ENCODE data around the gene PXN. TPM values are rescaled to one million over a fixed set of nuclear protein-coding genes. Genes with fewer than 3 reads are reported as not detected.

PXN gene
- total and polyA plus RNA-seq, 4 donors: 6.0 to 13.1 (median 12.3) TPM

DNA sequence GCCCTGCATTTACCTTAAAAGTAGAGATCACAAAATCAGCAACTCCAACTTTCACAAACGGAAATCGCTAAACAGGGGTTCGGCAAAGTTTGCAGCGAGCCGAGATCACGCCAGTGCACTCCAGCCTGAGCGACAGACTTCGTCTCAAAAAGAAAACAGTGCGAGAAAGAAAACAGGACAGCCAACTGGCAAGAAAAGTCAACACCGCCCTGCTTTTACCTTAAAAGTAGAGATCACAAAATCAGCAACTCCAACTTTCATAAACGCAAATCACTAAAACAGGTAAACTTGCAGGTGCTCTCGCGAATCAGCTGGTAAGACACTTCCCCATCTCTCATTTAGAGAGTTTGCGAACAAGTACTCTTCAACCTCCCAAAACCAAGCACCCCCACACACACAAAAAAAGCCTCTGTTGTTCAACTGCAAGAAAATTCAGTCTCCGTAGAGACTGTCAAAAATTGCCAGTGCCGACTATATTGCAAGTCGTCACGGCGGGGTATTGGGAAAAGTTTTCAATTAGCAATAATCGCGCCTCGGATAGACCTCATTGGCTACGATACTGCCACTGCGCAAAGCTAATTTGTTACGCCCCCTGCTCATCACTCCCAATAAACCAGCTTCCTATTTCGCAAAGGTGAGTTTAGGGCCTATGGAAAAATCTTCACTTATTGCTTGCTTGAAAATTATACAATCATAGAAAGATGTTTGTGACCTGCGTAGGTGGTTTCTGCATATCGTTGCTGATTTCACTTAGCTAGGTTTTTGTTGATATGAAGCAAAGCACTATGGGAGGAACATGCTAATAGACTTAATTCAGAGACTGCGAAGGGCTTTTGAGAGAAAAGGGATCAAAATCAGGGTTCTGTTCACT lies 27.4 kb upstream of the PXN start, which contains the start of gene RNU4-1:
RNU4-1 (minus strand) TSS at position 577 of the 871 bp plus-strand sequence.
- Histone ChIP-seq H3K27me3 (ENCODE audit: control insufficient read depth in 4 of 4, insufficient read depth in 4 of 4, low read length in 3 of 4) (no peaks in the 10 kb centered on the region), H3K9ac (ENCODE audit: low read depth in 1 of 2, low read length in 2 of 2) (peak within 1 kb of the TSS; percentile 77 to 99), H3K36me3 (ENCODE audit: control insufficient read depth in 4 of 4, insufficient read depth in 3 of 4, low read depth in 1 of 4, low read length in 3 of 4) (no peaks in the 10 kb centered on the region), H3K27ac (ENCODE audit: low read depth in 1 of 2, low read length in 2 of 2) (peak within 1 kb of the TSS; percentile 96 to 99), H3K9me3 (ENCODE audit: control insufficient read depth in 4 of 4, low read length in 3 of 4) (no peaks in the 10 kb centered on the region), H3K4me3 (ENCODE audit: low read depth in 1 of 3, low read length in 3 of 3) (peak within 1 kb of the TSS; percentile 38 to 70 (median 44)), H3K4me1 (ENCODE audit: control insufficient read depth in 4 of 4, insufficient read depth in 4 of 4, low read length in 3 of 4) (peaks cover 0 to 13% (median 5%) of the 10 kb centered on the region in 4 donors)
- peak; percentile 72 for DNase-seq (ENCODE audit: low spot score)
- WGBS: under 1% methylated on average over 29 of the region's 29 CpGs
- peak in 1 of 2 donors; percentile 71 for TF ChIP-seq JUND (IDR thresholded peaks at IDR 0.05)
- no peak for TF ChIP-seq FOXA1 (IDR thresholded peaks at IDR 0.05)
- peak; percentile 10 for TF ChIP-seq MAX (IDR thresholded peaks at IDR 0.05)
- TF ChIP-seq HNF4G (IDR thresholded peaks at IDR 0.05): no peak
- TF ChIP-seq HNF4A (conservative IDR thresholded peaks at IDR 0.05): peak in 1 of 2 donors; percentile 42
- peak; percentile 40 for TF ChIP-seq YY1 (IDR thresholded peaks at IDR 0.05)
- TF ChIP-seq RXRA (IDR thresholded peaks at IDR 0.05): peak; percentile 37 to 71
- peak; percentile 7 to 19 for TF ChIP-seq RAD21 (IDR thresholded peaks at IDR 0.05)
- TF ChIP-seq, protein P1, sequence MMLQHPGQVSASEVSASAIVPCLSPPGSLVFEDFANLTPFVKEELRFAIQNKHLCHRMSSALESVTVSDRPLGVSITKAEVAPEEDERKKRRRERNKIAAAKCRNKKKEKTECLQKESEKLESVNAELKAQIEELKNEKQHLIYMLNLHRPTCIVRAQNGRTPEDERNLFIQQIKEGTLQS (IDR thresholded peaks at IDR 0.05): peak; percentile 72
- peak; percentile 86 for TF ChIP-seq SP1 (IDR thresholded peaks at IDR 0.05)
- TF ChIP-seq GABPA (IDR thresholded peaks at IDR 0.05 in 1 of 2, conservative IDR thresholded peaks at IDR 0.05 in 1 of 2): no peak
- TF ChIP-seq, protein P2, sequence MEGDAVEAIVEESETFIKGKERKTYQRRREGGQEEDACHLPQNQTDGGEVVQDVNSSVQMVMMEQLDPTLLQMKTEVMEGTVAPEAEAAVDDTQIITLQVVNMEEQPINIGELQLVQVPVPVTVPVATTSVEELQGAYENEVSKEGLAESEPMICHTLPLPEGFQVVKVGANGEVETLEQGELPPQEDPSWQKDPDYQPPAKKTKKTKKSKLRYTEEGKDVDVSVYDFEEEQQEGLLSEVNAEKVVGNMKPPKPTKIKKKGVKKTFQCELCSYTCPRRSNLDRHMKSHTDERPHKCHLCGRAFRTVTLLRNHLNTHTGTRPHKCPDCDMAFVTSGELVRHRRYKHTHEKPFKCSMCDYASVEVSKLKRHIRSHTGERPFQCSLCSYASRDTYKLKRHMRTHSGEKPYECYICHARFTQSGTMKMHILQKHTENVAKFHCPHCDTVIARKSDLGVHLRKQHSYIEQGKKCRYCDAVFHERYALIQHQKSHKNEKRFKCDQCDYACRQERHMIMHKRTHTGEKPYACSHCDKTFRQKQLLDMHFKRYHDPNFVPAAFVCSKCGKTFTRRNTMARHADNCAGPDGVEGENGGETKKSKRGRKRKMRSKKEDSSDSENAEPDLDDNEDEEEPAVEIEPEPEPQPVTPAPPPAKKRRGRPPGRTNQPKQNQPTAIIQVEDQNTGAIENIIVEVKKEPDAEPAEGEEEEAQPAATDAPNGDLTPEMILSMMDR (IDR thresholded peaks at IDR 0.05; ENCODE audit: low read depth, low read length, missing input control): no peak
- peak; percentile 61 for TF ChIP-seq TAF1 (conservative IDR thresholded peaks at IDR 0.05)
- TF ChIP-seq FOXA2 (IDR thresholded peaks at IDR 0.05): no peak
- TF ChIP-seq, protein P3, sequence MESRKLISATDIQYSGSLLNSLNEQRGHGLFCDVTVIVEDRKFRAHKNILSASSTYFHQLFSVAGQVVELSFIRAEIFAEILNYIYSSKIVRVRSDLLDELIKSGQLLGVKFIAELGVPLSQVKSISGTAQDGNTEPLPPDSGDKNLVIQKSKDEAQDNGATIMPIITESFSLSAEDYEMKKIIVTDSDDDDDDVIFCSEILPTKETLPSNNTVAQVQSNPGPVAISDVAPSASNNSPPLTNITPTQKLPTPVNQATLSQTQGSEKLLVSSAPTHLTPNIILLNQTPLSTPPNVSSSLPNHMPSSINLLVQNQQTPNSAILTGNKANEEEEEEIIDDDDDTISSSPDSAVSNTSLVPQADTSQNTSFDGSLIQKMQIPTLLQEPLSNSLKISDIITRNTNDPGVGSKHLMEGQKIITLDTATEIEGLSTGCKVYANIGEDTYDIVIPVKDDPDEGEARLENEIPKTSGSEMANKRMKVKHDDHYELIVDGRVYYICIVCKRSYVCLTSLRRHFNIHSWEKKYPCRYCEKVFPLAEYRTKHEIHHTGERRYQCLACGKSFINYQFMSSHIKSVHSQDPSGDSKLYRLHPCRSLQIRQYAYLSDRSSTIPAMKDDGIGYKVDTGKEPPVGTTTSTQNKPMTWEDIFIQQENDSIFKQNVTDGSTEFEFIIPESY (IDR thresholded peaks at IDR 0.05): peak; percentile 61
- TF ChIP-seq NR2F2 (IDR thresholded peaks at IDR 0.05): peak; percentile 47
- TF ChIP-seq EGR1 (IDR thresholded peaks at IDR 0.05; ENCODE audit: low read depth in 2 of 2): peak; percentile 44 to 47
- TF ChIP-seq, protein P4, sequence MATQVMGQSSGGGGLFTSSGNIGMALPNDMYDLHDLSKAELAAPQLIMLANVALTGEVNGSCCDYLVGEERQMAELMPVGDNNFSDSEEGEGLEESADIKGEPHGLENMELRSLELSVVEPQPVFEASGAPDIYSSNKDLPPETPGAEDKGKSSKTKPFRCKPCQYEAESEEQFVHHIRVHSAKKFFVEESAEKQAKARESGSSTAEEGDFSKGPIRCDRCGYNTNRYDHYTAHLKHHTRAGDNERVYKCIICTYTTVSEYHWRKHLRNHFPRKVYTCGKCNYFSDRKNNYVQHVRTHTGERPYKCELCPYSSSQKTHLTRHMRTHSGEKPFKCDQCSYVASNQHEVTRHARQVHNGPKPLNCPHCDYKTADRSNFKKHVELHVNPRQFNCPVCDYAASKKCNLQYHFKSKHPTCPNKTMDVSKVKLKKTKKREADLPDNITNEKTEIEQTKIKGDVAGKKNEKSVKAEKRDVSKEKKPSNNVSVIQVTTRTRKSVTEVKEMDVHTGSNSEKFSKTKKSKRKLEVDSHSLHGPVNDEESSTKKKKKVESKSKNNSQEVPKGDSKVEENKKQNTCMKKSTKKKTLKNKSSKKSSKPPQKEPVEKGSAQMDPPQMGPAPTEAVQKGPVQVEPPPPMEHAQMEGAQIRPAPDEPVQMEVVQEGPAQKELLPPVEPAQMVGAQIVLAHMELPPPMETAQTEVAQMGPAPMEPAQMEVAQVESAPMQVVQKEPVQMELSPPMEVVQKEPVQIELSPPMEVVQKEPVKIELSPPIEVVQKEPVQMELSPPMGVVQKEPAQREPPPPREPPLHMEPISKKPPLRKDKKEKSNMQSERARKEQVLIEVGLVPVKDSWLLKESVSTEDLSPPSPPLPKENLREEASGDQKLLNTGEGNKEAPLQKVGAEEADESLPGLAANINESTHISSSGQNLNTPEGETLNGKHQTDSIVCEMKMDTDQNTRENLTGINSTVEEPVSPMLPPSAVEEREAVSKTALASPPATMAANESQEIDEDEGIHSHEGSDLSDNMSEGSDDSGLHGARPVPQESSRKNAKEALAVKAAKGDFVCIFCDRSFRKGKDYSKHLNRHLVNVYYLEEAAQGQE (IDR thresholded peaks at IDR 0.05): no peak
